ENCODE results near the gene TMEM88.
"Not testable (repeated sequence)": the region's sequence is repeated elsewhere in the genome, so short reads cannot be mapped to it uniquely, and the experiment has no call there.

Gene TMEM88

GRCh38 chr17:7857713-7858521 is 3.1 kb downstream of the TMEM88 start, which contains the start of gene CYB5D1:
Gene CYB5D1, plus strand, starts transcription at chr17:7858003. Its CDS starts 132 bp downstream, at chr17:7858135.
- in situ Hi-C loops (cut with HindIII; ENCODE audit: low pct_unique_long_range_greater_than_20kb, low sequenced_read_pairs), result no loop called here
- no peak for TF ChIP-seq JUND (IDR thresholded peaks at IDR 0.05; ENCODE audit: low read depth)
- DNase-seq (ENCODE audit: low read depth in 1 of 2, low spot score in 1 of 2), result peak in 1 of 2 experiments; percentile 95

GRCh38 chr17:7858522-7858810 is 3.6 kb downstream of the TMEM88 start:
- DNase-seq (ENCODE audit: low read depth in 1 of 2, low spot score in 1 of 2), result no peak
- no peak for TF ChIP-seq JUND (IDR thresholded peaks at IDR 0.05; ENCODE audit: low read depth)
- in situ Hi-C loops (cut with HindIII; ENCODE audit: low pct_unique_long_range_greater_than_20kb, low sequenced_read_pairs), result no loop called here

- in situ Hi-C loops (cut with HindIII; ENCODE audit: low pct_unique_long_range_greater_than_20kb, low sequenced_read_pairs), result no loop called here
- DNase-seq (ENCODE audit: low read depth in 1 of 2, low spot score in 1 of 2), result no peak
- no peak for TF ChIP-seq JUND (IDR thresholded peaks at IDR 0.05; ENCODE audit: low read depth)
Measured at GRCh38 chr17:7859028-7859427, 4.2 kb downstream of the TMEM88 start.

DNA sequence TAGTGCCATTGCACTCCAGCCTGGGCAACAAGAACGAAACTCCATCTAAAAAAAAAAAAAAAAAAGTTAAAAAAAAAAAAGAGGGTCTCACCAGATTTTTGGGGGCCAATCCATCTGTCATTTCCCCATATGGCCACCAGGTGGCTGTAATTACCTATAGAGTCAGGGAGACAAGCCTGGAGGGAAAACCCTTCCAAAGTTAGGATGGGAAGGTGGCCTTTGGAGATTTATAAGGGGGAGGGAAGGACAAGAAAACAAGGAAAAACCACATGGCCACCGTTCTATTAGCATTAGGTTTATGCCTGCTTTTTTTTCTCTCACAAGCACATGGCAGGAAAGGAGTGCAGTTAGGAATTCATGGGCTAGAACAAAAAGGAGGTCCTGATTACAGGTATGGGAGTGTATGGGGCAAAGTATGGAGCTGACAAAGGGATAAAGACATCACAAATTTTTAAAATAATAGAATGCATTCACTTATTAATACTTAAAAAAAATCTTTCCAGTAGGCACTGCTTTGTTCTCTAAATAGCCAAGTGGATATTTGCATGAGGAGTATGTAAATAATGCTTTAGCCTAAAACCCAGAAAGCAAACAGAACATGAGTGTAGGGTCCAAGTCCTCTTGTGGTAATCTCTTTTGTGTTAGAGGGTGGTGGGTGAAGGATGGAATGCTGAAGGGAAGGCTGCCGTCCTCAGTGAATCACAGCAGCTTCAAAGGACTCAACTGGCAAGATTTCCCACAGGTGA is 8.0 kb downstream of the TMEM88 start:
- in situ Hi-C loops (cut with HindIII; ENCODE audit: low pct_unique_long_range_greater_than_20kb, low sequenced_read_pairs), result no loop called here
- peak in 1 of 2 experiments; percentile 60 for DNase-seq (ENCODE audit: low read depth in 1 of 2, low spot score in 1 of 2)
- TF ChIP-seq JUND (IDR thresholded peaks at IDR 0.05; ENCODE audit: low read depth), result no peak

- DNase-seq (ENCODE audit: low read depth in 1 of 2, low spot score in 1 of 2); in situ Hi-C loops (cut with HindIII; ENCODE audit: low pct_unique_long_range_greater_than_20kb, low sequenced_read_pairs): not testable (repeated sequence)
Measured at GRCh38 chr17:7864384-7864783, 9.5 kb downstream of the TMEM88 start.

GRCh38 chr17:7864995-7865650 is 10.3 kb downstream of the TMEM88 start:
- no peak for DNase-seq (ENCODE audit: low read depth in 1 of 2, low spot score in 1 of 2)
- TF ChIP-seq JUND (IDR thresholded peaks at IDR 0.05; ENCODE audit: low read depth), result no peak
- in situ Hi-C loops (cut with HindIII; ENCODE audit: low pct_unique_long_range_greater_than_20kb, low sequenced_read_pairs), result no loop called here

DNA sequence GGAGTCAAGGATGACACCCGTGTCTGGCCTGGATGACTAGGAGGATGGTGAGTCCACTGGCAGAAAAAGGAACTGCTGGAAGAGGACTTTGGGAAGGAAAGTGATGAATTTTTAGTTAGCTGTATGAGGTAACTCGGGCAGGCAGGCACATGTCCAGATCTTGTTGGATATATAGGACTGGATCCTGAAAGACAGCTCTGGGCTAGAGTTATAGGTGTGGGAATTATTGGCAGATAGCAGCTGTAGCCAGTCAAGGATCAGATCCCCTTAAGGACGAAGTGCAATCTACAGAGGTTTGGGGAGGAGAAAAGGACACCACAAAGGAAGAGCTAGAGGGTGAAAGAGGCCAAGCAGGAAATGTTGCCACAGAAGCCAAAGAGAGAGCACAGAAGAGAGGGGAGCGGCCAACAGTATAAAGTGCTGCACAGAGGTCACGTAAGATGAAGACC is 13.0 kb downstream of the TMEM88 start:
- DNase-seq (ENCODE audit: low read depth in 1 of 2, low spot score in 1 of 2), result no peak
- in situ Hi-C loops (cut with HindIII; ENCODE audit: low pct_unique_long_range_greater_than_20kb, low sequenced_read_pairs), result no loop called here
- no peak for TF ChIP-seq JUND (IDR thresholded peaks at IDR 0.05; ENCODE audit: low read depth)

- no peak for TF ChIP-seq JUND (IDR thresholded peaks at IDR 0.05; ENCODE audit: low read depth)
- DNase-seq (ENCODE audit: low read depth in 1 of 2, low spot score in 1 of 2), result no peak
Measured at GRCh38 chr17:7873051-7873450, 18.2 kb downstream of the TMEM88 start.

GRCh38 chr17:7875804-7876370 is 21.0 kb downstream of the TMEM88 start:
- TF ChIP-seq JUND (IDR thresholded peaks at IDR 0.05; ENCODE audit: low read depth), result no peak
- no peak for DNase-seq (ENCODE audit: low read depth in 1 of 2, low spot score in 1 of 2)
- in situ Hi-C loops (cut with HindIII; ENCODE audit: low pct_unique_long_range_greater_than_20kb, low sequenced_read_pairs), result no loop called here

More at GRCh38 chr17:7873051-7873450, 18.2 kb downstream of the TMEM88 start:
- in situ Hi-C loops (cut with HindIII; ENCODE audit: low pct_unique_long_range_greater_than_20kb, low sequenced_read_pairs), result no loop called here

- in situ Hi-C loops (cut with HindIII; ENCODE audit: low pct_unique_long_range_greater_than_20kb, low sequenced_read_pairs), result no loop called here
- TF ChIP-seq JUND (IDR thresholded peaks at IDR 0.05; ENCODE audit: low read depth), result no peak
- DNase-seq (ENCODE audit: low read depth in 1 of 2, low spot score in 1 of 2), result no peak
Measured at GRCh38 chr17:7878234-7878633, 23.4 kb downstream of the TMEM88 start.

DNA sequence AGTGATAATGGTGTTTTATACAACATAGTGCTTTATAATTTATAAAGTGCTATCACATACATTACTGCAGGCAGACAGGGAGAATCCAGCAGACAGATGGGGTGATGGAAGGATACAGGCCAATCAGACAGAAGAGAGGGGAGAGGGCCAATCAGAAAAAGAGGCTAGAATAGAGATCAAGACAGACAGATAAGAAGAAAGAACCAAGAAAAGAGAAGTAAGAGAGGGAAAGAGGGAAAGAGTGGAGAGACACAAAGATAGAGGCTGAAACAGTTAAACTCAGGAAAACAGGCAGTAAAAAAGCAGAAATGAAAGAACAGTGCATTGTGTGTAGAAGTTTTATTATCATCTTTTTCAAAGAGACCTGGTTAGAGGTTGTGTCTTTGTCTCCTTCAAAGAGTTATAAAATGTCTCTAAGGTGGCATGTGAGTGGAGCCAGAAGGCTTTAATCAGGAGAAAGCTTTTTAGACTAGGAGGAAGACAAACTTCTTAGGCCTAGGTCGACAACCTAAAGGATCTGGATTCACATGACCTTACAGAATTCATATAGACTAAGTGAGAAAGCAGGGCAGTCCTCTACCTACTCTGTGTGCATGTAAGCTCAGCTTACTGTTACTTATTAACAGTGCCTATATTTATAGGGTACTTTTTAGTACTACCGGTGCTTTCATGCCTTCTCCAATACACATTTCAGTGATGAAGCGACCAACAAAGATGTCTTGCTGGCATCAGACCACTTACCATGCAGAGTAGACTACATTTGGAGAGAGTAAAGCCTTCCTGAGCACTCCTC is 25.4 kb downstream of the TMEM88 start:
- in situ Hi-C loops (cut with HindIII; ENCODE audit: low pct_unique_long_range_greater_than_20kb, low sequenced_read_pairs), result no loop called here
- no peak for DNase-seq (ENCODE audit: low read depth in 1 of 2, low spot score in 1 of 2)
- no peak for TF ChIP-seq JUND (IDR thresholded peaks at IDR 0.05; ENCODE audit: low read depth)
